HG03095 (cell line): ENCODE data around the gene AURKAIP1.
"Not testable (repeated sequence)": the region's sequence is repeated elsewhere in the genome, so short reads cannot be mapped to it uniquely, and the experiment has no call there.

Experiments
- ATAC-seq: cut with Tn5 transposase; IDR thresholded peaks from one replicate; pipeline ENCODE4 v1.9.1; 2021; ENCODE audit warnings: moderate library complexity; ENCODE audit not compliant: unreplicated experiment

Gene AURKAIP1

DNA sequence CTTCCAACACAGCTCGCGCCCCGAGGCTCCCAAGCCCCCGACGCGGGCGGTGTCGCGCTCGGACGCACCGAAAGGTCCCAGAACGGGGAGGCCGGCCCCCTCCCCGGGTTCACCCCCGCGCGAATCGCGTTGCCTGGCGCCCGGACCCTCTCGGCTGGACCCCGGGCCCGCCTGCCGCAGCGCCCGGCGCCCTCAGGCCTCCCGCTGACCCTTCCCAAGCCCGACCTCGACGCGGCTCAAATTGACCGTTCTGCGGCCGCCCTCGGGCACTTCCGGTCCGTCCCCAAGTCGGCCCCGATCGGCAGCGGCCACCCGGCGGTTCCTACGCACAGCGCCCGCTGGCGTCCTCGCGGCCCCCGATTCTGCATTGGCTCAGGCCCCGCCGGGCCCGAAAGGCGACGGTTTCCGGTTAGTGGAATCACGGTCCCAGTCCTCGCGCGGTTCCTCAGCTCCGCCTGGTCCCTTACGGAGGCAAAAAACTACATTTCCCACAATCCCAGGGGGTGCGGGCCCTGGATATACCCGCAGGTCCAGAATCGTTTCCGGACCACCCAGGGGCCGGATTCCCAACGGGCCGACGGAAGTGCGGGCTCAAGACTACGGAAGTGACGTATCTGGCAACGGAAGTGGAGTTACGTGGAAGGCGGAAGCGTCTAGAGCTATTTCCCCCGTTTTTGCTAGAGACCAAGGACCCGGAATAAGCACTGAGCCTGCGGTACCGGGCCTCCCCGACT is at the start of gene AURKAIP1:
Gene AURKAIP1, minus strand, starts transcription at position 279 of the 734 bp plus-strand sequence. CDS start 451 bp downstream, outside the sequence.
- peak; percentile 80 for ATAC-seq

DNA sequence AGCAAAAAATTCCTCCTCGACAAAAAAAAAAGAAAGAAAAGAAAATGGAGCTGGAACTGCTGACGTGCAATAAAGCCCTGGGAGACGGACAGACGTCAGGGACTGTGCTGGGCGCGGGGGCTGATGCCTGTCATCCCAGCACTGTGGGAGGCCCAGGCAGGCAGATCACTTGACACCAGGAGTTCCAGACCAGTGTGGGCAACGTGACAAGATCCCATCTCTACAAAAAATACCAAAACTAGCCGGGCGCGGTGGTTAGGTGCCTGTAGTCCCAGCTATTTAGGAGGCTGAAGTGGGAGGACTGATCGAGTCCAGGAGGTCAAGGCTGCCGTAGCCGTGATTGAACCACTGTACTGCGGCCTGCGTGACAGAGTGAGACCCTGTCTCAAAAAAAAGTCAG is 49.7 kb upstream of the AURKAIP1 start:
- no peak for ATAC-seq

DNA sequence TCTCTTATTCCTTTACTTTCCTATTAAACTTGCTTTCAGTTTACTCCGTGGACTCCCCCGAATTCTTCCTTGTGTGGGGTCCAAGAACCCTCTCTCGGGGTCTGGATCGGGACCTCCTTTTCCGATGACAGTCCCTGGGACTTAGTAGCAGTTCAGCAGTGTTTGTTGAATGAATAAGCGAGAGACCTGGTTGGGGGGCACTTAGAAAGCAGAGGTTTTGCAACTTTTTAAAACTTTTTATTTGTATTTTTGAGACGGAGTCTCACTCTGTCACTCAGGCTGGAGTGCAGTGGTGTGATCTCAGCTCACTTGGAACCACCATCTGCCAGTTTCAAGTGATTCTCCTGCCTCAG is 48.2 kb upstream of the AURKAIP1 start:
- no peak for ATAC-seq

GRCh38 chr1:1422465-1423244 is 47.6 kb upstream of the AURKAIP1 start:
- ATAC-seq, result no peak

GRCh38 chr1:1421907-1422464 is 47.0 kb upstream of the AURKAIP1 start:
- ATAC-seq, result no peak

GRCh38 chr1:1421147-1421906 is 46.3 kb upstream of the AURKAIP1 start, which contains the start of gene ANKRD65:
Gene ANKRD65, minus strand, starts transcription at chr1:1421276. Its CDS starts 271 bp downstream, at chr1:1421005.
- no peak for ATAC-seq

DNA sequence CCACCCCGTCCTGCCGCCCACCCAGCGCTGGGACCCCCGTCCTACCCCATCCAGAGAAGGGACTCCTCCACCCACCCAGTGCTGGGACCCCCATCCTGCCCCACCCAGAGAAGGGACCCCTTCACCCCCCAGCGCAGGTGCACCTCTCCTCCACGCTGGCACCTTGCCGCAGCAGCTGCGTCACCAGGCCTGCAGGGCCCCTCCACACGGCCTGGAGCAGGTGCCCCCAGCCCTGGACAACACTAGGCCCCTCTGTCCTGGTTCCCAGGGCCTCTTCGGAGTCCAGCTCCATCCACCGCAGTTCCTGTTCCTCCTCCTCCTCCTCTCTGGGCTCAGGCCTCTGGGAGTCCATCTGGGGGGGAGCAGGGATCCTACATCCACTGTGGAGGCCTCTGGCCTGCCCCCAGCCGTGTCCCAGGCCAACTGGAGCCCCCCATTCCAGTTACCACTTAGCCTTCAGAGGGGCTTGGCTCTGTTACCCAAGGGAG is 45.7 kb upstream of the AURKAIP1 start:
- no peak for ATAC-seq

GRCh38 chr1:1419813-1420653 is 45.0 kb upstream of the AURKAIP1 start:
- ATAC-seq, result no peak

GRCh38 chr1:1419363-1419812 is 44.4 kb upstream of the AURKAIP1 start:
- no peak for ATAC-seq

- ATAC-seq, result no peak
Measured at GRCh38 chr1:1418464-1419362, 43.7 kb upstream of the AURKAIP1 start.

GRCh38 chr1:1417825-1418463 is 42.9 kb upstream of the AURKAIP1 start:
- not testable (repeated sequence) for ATAC-seq

GRCh38 chr1:1417396-1417795 is 42.4 kb upstream of the AURKAIP1 start:
- not testable (repeated sequence) for ATAC-seq

- ATAC-seq, result no peak
Measured at GRCh38 chr1:1415751-1416150, 40.7 kb upstream of the AURKAIP1 start.

DNA sequence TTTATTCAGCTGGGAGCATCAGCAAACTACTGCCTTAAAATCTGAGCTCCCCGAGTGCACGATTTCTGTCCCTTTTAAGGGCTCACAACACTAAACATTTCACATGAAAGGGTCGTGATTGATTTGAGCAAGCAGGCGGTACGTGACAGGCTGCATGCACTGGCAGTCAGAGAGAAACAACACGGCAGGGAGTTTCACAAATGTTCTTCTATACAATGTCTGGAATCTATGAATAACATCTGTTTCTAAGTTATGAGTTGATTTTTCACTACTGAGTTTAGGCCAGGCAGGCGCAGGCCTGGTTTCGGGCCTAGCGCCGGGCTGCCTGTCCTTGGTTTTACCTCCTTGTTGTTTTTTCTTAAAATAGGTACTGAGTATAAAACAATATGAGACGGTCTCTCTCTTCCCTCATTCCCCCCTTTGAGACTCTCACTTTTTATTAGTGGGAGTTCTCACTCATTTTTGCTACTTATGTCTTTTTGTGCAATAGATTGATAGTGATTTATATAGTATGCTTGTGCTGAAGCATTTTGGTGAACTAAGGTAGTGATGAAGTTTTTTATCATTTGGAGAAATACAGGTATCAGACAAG is 37.4 kb upstream of the AURKAIP1 start:
- ATAC-seq, result not testable (repeated sequence)

DNA sequence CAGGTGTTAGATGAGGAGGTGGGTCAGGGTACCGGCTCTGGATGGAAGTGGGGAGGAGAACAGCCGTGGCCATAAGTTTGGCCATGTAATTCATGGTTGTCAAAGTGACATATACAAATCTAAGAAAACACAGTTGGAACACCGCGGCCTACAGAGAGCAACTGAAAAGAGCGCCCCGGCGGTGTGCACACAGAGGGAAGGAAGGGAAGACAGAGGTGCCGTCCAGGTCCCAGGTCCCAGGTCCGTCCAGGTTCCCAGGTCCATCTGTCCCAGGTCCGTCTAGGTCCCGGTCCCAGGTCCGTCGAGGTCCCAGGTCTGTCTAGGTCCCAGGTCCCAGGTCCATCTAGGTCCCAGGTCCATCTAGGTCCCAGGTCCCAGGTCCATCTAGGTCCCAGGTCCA is 36.6 kb upstream of the AURKAIP1 start:
- ATAC-seq, result no peak

DNA sequence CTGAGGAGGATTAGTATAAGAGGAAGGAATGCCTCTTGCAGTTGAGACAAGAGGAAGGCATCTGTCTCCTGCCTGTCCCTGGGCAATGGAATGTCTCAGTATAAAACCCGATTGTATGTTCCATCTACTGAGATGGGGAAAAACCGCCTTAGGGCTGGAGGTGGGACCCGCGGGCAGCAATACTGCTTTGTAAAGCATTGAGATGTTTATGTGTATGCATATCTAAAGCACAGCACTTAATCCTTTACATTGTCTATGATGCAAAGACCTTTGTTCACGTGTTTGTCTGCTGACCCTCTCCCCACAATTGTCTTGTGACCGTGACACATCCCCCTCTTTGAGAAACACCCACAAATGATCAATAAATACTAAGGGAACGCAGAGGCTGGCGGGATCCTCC is 35.2 kb upstream of the AURKAIP1 start:
- not testable (repeated sequence) for ATAC-seq

DNA sequence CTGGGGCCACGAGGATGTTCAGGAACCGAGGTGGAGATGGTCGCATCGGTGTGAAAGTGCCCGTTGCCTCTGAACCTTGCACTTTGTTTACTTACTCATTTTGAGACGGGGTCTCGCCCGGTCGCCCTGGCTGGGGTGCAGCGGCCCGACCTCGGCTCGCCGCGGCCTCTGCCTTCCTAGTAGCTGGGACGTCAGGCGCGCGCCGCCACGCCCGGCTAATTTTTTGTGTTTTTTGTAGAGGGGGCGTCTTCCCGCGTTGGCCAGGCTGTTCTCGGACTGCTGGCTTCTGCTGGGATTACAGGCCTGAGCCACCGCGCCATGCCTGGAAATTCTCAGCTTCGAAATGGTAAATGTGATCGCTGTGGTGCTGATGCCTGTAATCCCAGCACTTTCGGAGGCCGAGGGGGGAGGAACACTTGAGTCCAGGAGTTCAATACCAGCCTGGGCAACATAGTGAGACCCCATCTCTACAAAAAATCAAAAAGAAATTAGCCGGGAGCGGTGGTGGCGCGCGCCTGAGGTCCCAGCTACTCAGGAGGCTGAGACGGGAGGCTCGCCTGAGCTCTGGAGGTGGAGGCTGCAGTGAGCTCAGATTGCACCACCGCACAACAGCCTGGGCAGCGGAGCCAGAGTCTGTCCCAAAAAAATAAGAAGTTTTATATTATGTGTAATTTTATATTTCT is 32.8 kb upstream of the AURKAIP1 start:
- no peak for ATAC-seq
